Motor neuron (in vitro differentiated cells): ENCODE data around the gene ITGA2. TPM values are rescaled to one million over a fixed set of nuclear protein-coding genes. Genes with fewer than 3 reads are reported as not detected.
"Not testable (repeated sequence)": the region's sequence is repeated elsewhere in the genome, so short reads cannot be mapped to it uniquely, and the experiment has no call there.

Source experiments
- ATAC-seq, 8 experiments: fragments of 200-7000 bp; cut with Tn5 transposase; replicated peaks in 6 of 8; 2 replicates each; pipeline ENCODE4 v1.8.0; 2021; ENCODE audit warnings: mild to moderate bottlenecking in 8 of 8, moderate library complexity in 8 of 8
- H3K27ac ChIP-seq, 2 donors: fragments of 250-450 bp; sonication (Bioruptor Pico); 2 replicates each; pipeline ENCODE4 v1.9.0; 2021; ENCODE audit warnings: antibody characterized with exemption in 2 of 2, mild to moderate bottlenecking in 2 of 2, moderate library complexity in 1 of 2
- H3K4me1 ChIP-seq, 2 donors: fragments of 250-450 bp; sonication (Bioruptor Pico); replicated peaks in 1 of 2; 2 replicates each; pipeline ENCODE4 v1.6.1; 2021; ENCODE audit warnings: antibody characterized with exemption in 2 of 2, mild to moderate bottlenecking in 2 of 2, moderate library complexity in 1 of 2
- H3K4me3 ChIP-seq, 5 donors: fragments of 250-450 bp; sonication (Bioruptor Pico); 2 replicates each; pipeline ENCODE4 v1.9.0; 2021; ENCODE audit warnings: antibody characterized with exemption in 5 of 5, mild to moderate bottlenecking in 5 of 5, moderate library complexity in 4 of 5
- WGBS, 10 experiments: fragments of 450-650 bp; shearing (Covaris generic); methylation state at CpG; one replicate each; pipeline ENCODE4 v1.0.0; 2022; 5-methylcytosine and 5-hydroxymethylcytosine counted together
- in situ Hi-C, 9 experiments: fragments of 400-800 bp; cut with MboI; loops; one replicate each; pipeline ENCODE4 v1.15.0; 2021; ENCODE audit warnings: low sequenced_read_pairs in 9 of 9, low pct_unique_long_range_greater_than_20kb in 2 of 9; ENCODE audit not compliant: unreplicated experiment in 9 of 9
- total RNA-seq, 8 experiments: library from RNA; unstranded; fragments of 300-600 nt; gene quantifications; 2 replicates each; pipeline versions ENCODE4 v1.2.3 to v1.2.4, GENCODE V29; 2022

Gene ITGA2
- total RNA-seq, 8 experiments from 2014 or later, result 0.65 to 3.1 (median 1.1) TPM

DNA sequence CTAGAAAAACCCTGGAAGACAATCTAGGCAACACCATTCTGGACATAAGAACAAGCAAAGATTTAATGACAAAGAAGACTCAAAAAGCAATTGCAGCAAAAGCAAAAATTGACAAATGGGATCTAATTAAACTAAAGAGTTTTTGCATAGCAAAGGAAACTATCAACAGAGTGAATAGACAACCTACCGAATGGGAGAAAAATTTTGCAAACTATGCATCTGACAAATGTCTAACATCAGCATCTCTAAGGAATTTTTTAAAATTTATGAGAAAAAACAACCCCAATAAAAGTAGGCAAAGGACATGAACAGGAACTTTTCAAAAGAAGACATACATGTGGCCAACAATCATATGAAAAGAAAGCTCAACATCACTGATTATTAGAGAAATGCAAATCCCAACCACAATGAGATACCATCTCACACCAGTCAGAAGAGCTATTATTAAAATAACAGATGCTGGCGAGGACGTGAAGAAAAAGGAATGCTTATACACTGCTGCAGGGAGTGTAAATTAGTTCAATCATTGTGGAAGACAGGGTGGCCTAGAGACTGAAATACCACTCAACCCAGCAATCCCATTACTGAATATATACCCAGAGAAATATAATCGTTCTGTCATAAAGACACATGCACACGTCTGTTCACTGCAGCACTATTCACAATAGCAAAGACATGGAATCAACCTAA lies 116.6 kb downstream of the ITGA2 start:
- peaks cover 8% of the 10 kb centered on the region in 2 donors for H3K4me1 ChIP-seq
- WGBS, 10 experiments, result 15 to 100% (median 67%) methylated on average over 1 to 5 of the region's 5 CpGs; no CpG with 5 or more reads in 1 of the 10 experiments
- H3K4me3 ChIP-seq, result no peak overlapping the region
- no peak overlapping the region for H3K27ac ChIP-seq
- in situ Hi-C loops, result no loop called here
- ATAC-seq, result no peak

- in situ Hi-C loops, result no loop called here
- 0 to 38% (median 3%) methylated on average over 3 to 11 of the region's 11 CpGs for WGBS, 10 experiments
- ATAC-seq, result peak in 4 of 8 experiments; percentile 1 to 5 (median 2)
- peaks cover 8 to 9% of the 10 kb centered on the region in 2 donors for H3K4me1 ChIP-seq
- H3K4me3 ChIP-seq, result peak overlapping the region; percentile 82 to 93 (median 90)
- no peak overlapping the region for H3K27ac ChIP-seq
Observed at GRCh38 chr5:53109056-53109442, 119.9 kb downstream of the ITGA2 start.

DNA sequence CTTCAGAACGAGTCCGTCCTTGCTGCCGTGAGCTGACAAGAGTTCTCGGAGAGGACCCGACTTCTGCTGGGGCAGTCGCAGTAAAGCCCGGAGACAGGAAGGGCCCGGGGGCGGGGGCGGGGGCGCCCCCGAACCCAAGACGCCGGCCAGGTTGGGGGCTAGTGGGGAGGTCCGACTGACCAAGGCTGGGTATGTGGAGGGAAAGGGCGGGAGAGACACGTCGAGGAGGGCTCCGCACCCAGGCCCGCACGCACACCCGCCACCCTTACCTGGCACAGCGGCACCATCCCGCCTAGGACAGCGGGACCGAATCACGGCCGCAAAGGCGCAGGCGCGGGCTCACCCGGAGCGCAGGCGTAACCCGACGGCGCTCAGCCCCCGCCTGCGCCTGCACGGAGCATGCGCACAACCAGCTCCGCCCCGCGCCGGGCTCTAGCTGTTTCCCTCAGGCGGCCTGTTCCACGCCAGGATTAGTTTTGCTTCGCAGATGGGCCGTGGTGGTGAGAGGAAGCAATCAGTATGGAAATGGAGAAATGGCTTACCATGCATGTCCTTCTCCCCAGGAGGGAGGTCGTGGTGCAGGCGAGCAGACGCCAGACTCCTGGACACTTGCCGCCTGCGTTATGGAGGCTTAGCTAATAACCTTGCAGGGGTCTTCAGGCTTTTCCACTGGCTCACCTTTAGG lies 120.4 kb downstream of the ITGA2 start, which contains the start of gene MOCS2:
MOCS2 (minus strand) TSS at position 315 of the 685 bp plus-strand sequence. CDS start 2,583 bp downstream, outside the sequence.
- WGBS, 10 experiments, result 0% methylated on average over 3 to 9 of the region's 54 CpGs; no CpG with 5 or more reads in 4 of the 10 experiments
- H3K27ac ChIP-seq, result peak within 1 kb of the TSS; percentile 4 to 71
- peak within 1 kb of the TSS; percentile 82 to 93 (median 90) for H3K4me3 ChIP-seq
- ATAC-seq, result peak; percentile 93 to 99 (median 97)
- in situ Hi-C loops, result no loop called here
- H3K4me1 ChIP-seq, result peaks cover 8 to 9% of the 10 kb centered on the region in 2 donors

- Histone ChIP-seq H3K4me3 (peak overlapping the region; percentile 82 to 93 (median 90)), H3K4me1 (peaks cover 8 to 9% of the 10 kb centered on the region in 2 donors), H3K27ac (peak overlapping the region in 1 of 2 donors; percentile 71)
- ATAC-seq, result peak in 2 of 8 experiments; percentile 1 to 10
- 0 to 39% (median 13%) methylated on average over 1 to 6 of the region's 6 CpGs; no CpG with 5 or more reads in 3 of the 10 experiments for WGBS, 10 experiments
- in situ Hi-C loops, result no loop called here
Observed at GRCh38 chr5:53110156-53110555, 121.0 kb downstream of the ITGA2 start.

DNA sequence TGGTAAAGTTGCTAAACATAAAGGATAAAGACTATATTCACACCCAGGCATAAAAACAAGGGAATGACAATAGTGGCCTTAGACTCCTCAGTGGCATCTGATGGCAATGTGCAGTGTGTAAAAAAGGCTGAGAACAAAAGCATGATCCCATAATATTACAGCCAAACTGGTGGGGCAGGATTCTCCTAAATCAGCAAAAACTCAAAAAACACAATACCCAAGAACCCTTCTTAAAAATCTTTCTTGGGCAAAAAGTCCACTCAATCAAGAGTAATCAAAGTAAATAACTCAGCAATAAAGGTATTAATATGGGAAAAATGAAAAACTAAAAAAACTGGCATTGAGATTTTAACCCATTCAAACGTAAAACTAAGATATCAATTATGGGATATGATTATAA lies 122.0 kb downstream of the ITGA2 start:
- no peak overlapping the region for H3K27ac ChIP-seq
- no peak overlapping the region for H3K4me3 ChIP-seq
- no peak for ATAC-seq
- H3K4me1 ChIP-seq, result peaks cover 8 to 9% of the 10 kb centered on the region in 2 donors
- in situ Hi-C loops, result no loop called here
- 89 to 100% (median 100%) methylated on average over 1 of the region's 1 CpG; no CpG with 5 or more reads in 1 of the 10 experiments for WGBS, 10 experiments

DNA sequence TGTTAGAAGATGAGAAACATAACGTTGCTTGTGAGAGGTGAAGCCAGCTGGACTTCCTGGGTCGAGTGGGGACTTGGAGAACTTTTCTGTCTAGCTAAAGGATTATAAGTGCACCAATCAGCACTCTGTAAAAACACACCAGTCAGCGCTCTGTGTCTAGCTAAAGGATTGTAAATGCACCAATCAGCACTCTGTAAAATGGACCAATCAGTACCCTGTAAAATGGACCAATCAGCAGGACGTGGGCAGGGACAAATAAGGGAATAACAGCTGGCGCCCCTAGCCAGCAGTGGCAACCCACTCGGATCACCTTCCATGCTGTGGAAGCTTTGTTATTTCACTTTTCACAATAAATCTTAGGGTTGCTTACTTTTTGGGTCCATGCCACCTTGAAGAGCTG lies 123.2 kb downstream of the ITGA2 start:
- H3K4me3 ChIP-seq, H3K4me1 ChIP-seq, H3K27ac ChIP-seq, ATAC-seq, in situ Hi-C loops: not testable (repeated sequence)
- WGBS, 10 experiments, result 80 to 100% (median 93%) methylated on average over 2 to 4 of the region's 6 CpGs; no CpG with 5 or more reads in 1 of the 10 experiments

GRCh38 chr5:53112909-53113308 lies 123.8 kb downstream of the ITGA2 start:
- 79 to 100% (median 94%) methylated on average over 2 to 3 of the region's 3 CpGs for WGBS, 10 experiments
- Histone ChIP-seq H3K4me3 (no peak overlapping the region), H3K4me1 (peaks cover 7 to 8% of the 10 kb centered on the region in 2 donors), H3K27ac (no peak overlapping the region)
- ATAC-seq, result no peak
- in situ Hi-C loops, result no loop called here

DNA sequence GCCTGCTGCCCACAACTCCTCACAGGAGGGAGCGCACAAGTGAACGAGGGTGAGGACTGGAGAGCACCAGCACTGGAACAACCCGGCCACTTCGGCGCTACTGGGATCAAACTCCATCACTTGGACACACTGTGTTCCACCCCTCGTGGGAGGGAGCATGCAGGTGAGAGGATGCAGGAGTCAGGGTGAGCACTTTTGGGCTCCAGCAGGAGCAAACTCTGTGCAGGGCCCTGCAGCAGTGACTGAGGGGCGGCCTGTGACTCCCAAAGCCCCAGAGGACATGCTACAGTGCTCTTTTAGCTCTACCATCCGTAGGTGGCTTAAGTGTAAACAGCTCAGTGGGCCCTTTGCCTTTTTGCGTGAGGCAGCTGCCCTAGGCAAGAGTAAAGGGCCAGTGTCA lies 124.8 kb downstream of the ITGA2 start:
- WGBS, 10 experiments, result 55 to 100% (median 82%) methylated on average over 1 to 7 of the region's 9 CpGs; no CpG with 5 or more reads in 5 of the 10 experiments
- in situ Hi-C loops, result no loop called here
- no peak overlapping the region for H3K4me3 ChIP-seq
- no peak for ATAC-seq
- no peak overlapping the region for H3K27ac ChIP-seq
- peaks cover 7 to 8% of the 10 kb centered on the region in 2 donors for H3K4me1 ChIP-seq

- H3K27ac ChIP-seq, result no peak overlapping the region
- peaks cover 7% of the 10 kb centered on the region in 2 donors for H3K4me1 ChIP-seq
- in situ Hi-C loops, result no loop called here
- ATAC-seq, result no peak
- H3K4me3 ChIP-seq, result no peak overlapping the region
Observed at GRCh38 chr5:53114988-53115387, 125.8 kb downstream of the ITGA2 start.

- Histone ChIP-seq H3K27ac (no peak overlapping the region), H3K4me3 (no peak overlapping the region), H3K4me1 (no peaks in the 10 kb centered on the region)
- ATAC-seq, result no peak
- WGBS, 10 experiments, result 67 to 100% (median 83%) methylated on average over 1 of the region's 1 CpG; no CpG with 5 or more reads in 6 of the 10 experiments
- in situ Hi-C loops, result no loop called here
Observed at GRCh38 chr5:53116597-53116996, 127.4 kb downstream of the ITGA2 start.

GRCh38 chr5:53118879-53119278 lies 129.7 kb downstream of the ITGA2 start:
- 0 to 100% (median 85%) methylated on average over 1 to 5 of the region's 5 CpGs for WGBS, 10 experiments
- Histone ChIP-seq H3K27ac (no peak overlapping the region), H3K4me1 (no peaks in the 10 kb centered on the region), H3K4me3 (no peak overlapping the region)
- in situ Hi-C loops, result no loop called here
- no peak for ATAC-seq

DNA sequence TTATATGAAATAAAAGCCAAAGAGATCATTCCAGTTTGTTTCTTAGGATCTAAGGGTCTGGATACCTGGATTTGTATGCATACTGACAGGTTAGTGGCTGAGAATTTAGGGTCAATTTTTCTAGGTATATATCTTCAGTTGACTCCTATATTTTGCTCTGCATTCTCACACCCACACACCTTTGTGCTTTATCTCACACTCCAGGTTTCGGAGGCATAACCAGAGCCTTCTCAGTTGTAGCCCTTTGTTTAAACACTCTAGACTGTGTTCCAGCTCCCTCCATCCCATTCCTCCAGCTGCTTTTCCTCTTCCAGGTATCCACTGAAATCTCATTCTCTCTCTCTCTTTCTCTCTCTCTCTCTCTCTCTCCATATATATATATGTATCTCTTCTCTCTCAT lies 131.0 kb downstream of the ITGA2 start:
- no peak for ATAC-seq
- 83 to 100% (median 94%) methylated on average over 1 of the region's 1 CpG; no CpG with 5 or more reads in 2 of the 10 experiments for WGBS, 10 experiments
- no peaks in the 10 kb centered on the region for H3K4me1 ChIP-seq
- no peak overlapping the region for H3K27ac ChIP-seq
- no peak overlapping the region for H3K4me3 ChIP-seq
- in situ Hi-C loops, result no loop called here

DNA sequence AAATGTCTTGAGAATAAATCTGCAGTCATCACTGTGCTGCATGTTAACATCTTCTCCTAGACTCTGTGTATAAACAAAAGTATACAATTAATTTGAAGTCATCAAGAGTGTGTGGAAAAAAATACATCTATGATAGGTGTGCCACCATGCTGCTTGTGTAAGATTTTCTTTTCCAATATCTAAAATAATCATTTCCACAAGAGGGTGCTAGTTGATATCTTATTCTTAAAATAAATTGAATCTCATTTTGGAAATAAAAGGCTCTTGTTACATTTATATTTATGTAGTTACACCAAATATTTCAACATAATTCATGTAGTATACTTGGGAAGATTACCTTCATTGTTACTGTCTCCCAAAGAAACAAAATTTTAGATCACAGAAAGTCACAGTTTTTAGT lies 134.6 kb downstream of the ITGA2 start:
- Histone ChIP-seq H3K4me1 (no peaks in the 10 kb centered on the region), H3K27ac (no peak overlapping the region), H3K4me3 (no peak overlapping the region)
- no peak for ATAC-seq
- in situ Hi-C loops, result no loop called here
